ENCODE measurements around the gene PRND.
A peak's percentile ranks its signal among the peaks of the same experiment; 100 is the strongest.
"Not testable (repeated sequence)": the region's sequence is repeated elsewhere in the genome, so short reads cannot be mapped to it uniquely, and the experiment has no call there.

The PRND gene

DNA sequence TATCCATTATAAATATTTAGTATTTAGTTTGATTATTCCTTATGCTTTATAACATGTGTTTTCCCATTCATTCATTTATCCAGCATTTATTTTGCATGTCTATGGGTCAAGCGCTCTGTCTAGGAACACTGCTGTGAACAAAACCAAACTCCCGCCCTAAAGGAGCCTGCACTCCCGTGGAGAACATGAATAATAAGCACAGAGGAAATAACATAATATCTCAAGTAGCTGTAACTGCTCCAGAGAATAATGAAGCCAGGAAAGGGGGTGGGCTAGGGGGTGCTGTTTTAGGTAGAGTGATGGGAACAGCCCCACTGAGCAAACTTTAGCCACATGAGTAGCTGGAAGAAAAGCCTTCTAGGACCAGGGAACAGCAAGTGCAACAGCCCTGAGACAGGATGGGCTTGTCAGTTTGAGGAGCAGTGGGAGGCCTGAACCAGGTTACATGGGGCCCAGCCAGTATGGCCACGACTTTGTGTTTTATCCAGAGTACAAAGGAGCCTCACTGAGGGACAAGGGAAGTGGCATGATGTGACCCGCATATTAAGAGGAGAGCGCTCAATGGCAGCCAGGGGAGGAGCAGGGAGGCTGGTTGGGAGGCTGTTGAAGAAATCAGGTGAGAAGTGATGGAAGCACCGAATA lies 24.4 kb upstream of the PRND start:
- DNase-seq (ENCODE audit: insufficient read length, low spot score) (no peak), FAIRE-seq (no peak)
- TF ChIP-seq POLR2A (IDR thresholded peaks at IDR 0.05; ENCODE audit: low read depth, low read length), result no peak

DNA sequence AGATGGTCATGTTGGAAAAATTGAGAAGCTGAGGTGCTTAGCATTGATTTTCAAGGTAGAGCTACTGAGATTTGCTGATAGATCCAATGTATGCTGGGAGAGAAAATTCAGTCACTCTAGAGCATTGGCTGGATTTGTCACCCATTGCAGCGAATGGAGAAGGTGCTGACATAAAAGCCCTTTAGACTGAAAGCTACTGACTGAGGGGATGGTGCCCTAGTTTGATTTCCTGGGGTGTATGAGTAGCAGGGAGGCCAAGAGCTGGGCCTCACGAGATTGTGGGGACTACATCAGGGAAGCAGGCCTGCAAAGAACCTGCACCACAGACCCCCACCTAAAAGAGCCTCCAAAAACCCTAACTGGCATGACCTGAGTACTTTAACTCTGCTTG lies 23.9 kb upstream of the PRND start:
- TF ChIP-seq POLR2A (IDR thresholded peaks at IDR 0.05; ENCODE audit: low read depth, low read length), result no peak
- DNase-seq (ENCODE audit: insufficient read length, low spot score) (no peak), FAIRE-seq (no peak)

DNA sequence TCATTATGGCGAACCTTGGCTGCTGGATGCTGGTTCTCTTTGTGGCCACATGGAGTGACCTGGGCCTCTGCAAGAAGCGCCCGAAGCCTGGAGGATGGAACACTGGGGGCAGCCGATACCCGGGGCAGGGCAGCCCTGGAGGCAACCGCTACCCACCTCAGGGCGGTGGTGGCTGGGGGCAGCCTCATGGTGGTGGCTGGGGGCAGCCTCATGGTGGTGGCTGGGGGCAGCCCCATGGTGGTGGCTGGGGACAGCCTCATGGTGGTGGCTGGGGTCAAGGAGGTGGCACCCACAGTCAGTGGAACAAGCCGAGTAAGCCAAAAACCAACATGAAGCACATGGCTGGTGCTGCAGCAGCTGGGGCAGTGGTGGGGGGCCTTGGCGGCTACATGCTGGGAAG lies 22.5 kb upstream of the PRND start:
- TF ChIP-seq POLR2A (IDR thresholded peaks at IDR 0.05; ENCODE audit: low read depth, low read length), result no peak
- DNase-seq (ENCODE audit: insufficient read length, low spot score) (no peak), FAIRE-seq (no peak)

DNA sequence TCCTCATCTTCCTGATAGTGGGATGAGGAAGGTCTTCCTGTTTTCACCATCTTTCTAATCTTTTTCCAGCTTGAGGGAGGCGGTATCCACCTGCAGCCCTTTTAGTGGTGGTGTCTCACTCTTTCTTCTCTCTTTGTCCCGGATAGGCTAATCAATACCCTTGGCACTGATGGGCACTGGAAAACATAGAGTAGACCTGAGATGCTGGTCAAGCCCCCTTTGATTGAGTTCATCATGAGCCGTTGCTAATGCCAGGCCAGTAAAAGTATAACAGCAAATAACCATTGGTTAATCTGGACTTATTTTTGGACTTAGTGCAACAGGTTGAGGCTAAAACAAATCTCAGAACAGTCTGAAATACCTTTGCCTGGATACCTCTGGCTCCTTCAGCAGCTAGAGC lies 21.8 kb upstream of the PRND start:
- TF ChIP-seq POLR2A (IDR thresholded peaks at IDR 0.05; ENCODE audit: low read depth, low read length), result no peak
- DNase-seq (ENCODE audit: insufficient read length, low spot score) (no peak), FAIRE-seq (no peak)

DNA sequence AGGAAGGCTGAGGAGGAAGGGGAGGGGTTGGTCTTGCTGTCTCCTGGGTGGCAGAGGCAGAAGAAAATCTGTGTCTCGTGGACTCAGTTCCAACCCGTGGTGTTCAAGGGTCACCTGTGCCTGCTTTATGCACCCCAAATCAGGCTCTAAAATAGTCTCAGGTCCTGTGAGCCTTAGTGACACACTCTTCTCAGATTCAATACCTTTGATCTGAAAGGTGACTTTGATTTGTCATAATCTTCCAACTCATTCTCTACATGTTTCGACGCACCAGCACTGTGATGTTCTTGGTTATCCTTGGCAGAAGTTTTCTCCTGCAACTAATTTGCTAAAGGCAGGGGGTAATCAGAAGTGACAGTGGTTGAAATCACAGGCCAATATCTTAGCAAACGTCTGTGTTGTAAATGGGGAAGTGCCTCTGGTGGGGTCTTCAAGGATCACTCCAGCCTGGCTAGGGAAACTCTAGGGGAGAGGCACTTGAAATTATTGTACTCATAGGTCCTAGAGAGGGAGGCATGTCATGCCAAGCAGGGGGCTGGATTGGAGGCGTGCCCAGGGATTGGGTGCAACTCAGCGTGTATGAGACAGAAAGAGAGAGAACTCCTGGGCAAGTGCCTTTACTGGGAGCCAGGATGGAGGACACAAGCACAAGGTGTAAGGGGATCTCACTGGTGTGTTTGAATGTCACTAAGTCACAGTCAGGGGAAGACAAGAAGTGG lies 19.0 kb upstream of the PRND start:
- no peak for DNase-seq (ENCODE audit: insufficient read length, low spot score)
- TF ChIP-seq POLR2A (IDR thresholded peaks at IDR 0.05; ENCODE audit: low read depth, low read length), result no peak
- no peak for FAIRE-seq

DNA sequence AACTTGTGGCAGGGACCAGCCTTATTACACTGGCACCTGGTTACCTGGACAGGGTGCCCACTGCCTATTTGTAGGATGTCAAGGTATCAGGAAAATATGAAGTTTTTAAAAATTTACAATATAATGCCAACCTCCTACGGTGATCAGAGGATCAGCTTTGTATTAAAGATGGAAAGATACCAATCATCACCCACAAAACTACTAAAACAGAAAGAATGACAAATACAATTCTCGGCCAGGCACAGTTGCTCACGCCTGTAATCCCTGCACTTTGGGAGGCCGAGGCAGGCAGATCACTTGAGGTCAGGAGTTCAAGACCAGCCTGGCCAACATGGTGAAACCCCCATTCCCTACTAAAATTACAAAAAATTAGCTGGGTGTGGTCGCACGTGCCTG lies 18.4 kb upstream of the PRND start:
- no peak for DNase-seq (ENCODE audit: insufficient read length, low spot score)
- no peak for FAIRE-seq
- TF ChIP-seq POLR2A (IDR thresholded peaks at IDR 0.05; ENCODE audit: low read depth, low read length), result no peak

DNA sequence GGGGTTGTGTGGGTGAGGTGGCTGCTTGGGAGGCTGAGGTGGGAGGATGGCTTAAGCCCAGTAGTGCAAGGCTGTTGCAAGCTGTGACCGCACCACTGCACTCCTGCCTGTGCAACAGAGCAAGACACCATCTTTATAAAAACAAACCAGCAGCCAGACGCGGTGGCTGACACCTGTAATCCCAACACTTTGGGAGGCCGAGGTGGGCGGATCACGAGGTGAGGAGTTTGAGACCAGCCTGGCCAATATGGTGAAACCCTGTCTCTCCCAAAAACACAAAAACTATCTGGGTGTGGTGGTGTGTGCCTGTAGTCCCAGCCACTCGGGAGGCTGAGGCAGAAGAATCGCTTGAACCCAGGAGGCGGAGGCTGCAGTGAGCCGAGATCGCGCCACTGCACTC lies 14.8 kb upstream of the PRND start:
- FAIRE-seq, result not testable (repeated sequence)

DNA sequence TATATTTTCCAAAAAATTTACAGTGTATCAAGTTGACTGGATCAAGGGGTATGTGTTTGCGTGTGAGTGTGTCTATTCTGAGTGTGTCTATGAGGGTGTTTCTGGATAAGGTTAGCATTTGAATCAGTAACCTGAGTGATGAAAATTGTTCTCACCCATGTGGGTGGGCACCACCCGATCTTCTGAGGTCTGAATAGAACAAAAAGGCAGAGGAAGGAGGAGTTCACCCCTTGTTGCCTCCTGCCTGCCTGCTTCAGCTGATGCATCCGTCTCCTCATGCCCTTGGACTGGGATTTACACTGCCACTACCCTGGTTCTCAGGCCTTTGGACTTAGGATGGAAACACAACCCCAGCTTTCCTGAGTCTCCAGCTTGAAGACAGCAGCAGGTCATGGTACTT lies 13.7 kb upstream of the PRND start:
- no peak for TF ChIP-seq POLR2A (IDR thresholded peaks at IDR 0.05; ENCODE audit: low read depth, low read length)
- DNase-seq (ENCODE audit: insufficient read length, low spot score), result no peak
- no peak for FAIRE-seq

More for the DNA sequence above, 14.8 kb upstream of the PRND start:
- not testable (repeated sequence) for DNase-seq (ENCODE audit: insufficient read length, low spot score)

DNA sequence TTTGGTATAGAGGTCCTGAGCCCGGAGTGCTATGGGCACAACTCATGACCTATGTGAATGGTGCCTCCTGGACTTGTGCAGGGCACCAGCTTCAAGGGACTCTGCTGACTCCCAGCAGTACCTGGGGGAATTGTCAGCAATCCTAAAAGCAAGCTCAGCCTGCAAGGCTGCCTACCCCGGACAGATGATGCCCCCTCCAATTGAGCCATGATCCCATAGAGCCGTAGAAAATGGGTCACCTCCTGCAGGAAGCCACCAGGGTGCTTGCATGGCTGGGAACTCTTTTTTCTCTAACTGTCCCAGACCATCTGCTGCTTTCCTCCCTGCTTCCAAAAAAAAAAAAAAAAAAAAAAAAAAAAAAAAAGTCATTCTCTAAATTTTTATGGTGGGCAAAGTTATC lies 12.9 kb upstream of the PRND start:
- no peak for FAIRE-seq
- TF ChIP-seq POLR2A (IDR thresholded peaks at IDR 0.05; ENCODE audit: low read depth, low read length), result no peak
- DNase-seq (ENCODE audit: insufficient read length, low spot score), result no peak

DNA sequence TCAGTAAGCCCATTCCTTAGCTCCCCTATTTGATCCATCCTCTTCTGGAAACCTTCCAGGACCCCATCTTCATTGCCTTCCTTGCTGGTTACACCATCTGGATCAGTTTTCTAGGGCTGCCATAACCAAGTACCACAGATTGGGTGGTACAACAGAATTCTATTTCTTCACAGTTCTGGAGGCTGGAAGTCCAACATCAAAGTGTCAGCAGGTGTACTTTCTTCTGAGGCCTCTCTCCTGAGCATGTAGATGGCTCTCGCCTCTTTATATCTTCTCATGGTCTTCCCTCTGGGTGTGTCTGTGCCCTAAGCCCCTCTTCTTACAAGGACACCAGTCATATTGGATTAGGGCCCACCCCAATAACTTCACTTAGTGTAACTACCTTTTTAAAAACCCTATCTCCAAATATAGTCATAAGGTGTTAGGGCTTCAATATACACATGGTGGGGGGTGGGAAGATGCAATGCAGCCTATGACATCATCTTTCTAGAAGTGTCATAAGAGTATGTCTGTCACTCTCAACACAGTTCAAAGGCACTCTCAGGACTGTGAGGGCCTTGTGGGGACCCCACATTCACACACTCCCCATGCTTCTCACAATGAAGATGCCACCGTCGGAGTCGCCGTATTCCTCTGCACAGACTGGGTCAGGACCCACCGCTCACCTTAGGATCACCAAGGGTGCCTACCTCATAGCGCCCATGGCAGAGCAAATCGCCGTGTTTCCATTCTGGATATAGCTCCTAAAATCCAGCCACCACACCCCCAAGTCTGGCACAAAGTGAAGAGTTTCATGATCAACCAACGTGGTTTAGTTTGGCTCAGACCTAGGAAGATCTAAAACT lies 12.2 kb upstream of the PRND start:
- no peak for TF ChIP-seq POLR2A (IDR thresholded peaks at IDR 0.05; ENCODE audit: low read depth, low read length)
- DNase-seq (ENCODE audit: insufficient read length, low spot score) (no peak), FAIRE-seq (no peak)

DNA sequence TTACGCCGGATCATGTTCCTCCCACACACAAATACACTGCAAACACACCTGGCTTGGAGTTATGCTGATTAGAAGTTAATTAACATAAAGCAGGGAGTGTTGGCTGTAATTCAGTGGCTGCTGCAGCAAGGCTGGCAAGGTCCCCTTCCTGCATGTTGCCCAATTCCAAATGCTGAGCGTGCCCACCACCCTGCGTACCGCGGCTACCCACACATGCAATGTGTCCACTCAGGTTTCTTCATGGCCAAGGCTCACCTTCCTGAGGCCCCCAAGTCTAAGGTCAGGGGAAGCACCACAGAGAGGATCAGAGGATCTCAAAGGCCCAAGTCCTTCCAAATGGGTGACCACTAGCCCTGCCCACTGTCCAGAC lies 11.6 kb upstream of the PRND start:
- DNase-seq (ENCODE audit: insufficient read length, low spot score) (no peak), FAIRE-seq (no peak)
- no peak for TF ChIP-seq POLR2A (IDR thresholded peaks at IDR 0.05; ENCODE audit: low read depth, low read length)

DNA sequence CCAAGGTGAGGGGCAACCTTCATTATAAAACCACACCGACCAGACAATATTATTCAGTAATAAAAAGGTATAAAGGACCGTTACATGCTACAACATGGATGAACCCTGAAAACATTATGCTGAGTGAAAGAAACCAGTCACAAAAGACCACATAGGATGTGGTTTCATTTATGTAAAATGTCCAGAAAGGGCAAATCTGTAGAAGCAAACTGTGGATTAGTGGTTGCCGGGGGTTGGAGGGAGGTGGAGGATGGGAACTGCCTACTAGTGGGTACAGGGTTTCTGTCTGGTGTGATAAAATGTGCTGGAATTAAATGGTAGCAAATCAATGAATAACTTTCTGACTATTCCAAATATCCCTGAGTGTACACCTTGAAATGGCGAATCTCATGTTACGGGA lies 10.2 kb upstream of the PRND start:
- FAIRE-seq, result no peak
- no peak for DNase-seq (ENCODE audit: insufficient read length, low spot score)
- no peak for TF ChIP-seq POLR2A (IDR thresholded peaks at IDR 0.05; ENCODE audit: low read depth, low read length)

DNA sequence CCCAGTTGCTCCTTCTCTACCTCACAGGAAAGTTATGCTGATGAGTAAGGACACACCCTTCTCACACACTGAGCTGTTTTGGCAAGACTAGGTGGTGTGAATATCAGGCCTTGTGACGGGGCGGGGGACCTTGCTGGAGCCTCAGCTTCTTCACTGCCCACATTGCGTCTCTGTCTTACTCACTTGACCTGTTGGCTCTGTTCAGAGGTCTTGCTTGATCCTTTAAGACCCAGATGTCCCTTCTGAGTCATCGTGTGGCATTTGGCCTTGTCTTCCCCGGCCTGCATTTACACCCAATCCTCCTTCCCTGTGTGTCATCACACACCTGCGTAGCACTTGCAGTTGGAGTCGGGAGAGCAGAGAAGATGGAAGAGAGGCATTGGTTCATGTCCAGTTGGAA lies 8.3 kb upstream of the PRND start:
- FAIRE-seq (peak; percentile 88), DNase-seq (ENCODE audit: insufficient read length, low spot score) (peak; percentile 61)
- no peak for TF ChIP-seq POLR2A (IDR thresholded peaks at IDR 0.05; ENCODE audit: low read depth, low read length)

DNA sequence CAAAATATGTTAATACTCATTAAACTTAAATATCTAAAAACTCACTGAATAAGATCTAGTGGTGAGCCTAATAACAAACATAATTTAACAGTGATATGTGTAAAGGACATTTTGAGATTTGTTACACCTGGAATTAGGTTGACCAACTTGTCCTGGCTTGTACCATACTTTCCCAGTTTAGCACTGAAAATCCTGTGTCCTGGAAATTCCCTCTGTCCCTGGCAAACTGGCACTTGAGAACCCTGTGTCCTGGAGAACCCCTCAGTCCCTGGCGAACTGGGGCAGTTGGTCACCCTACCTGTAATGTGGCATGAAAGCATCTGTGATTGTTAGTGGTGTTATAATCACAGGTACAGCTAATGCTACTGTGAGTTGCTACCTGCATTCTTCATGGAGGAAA lies 6.9 kb upstream of the PRND start:
- no peak for TF ChIP-seq POLR2A (IDR thresholded peaks at IDR 0.05; ENCODE audit: low read depth, low read length)
- FAIRE-seq, result no peak
- DNase-seq (ENCODE audit: insufficient read length, low spot score), result no peak

All from H54 (cell line).